Mesothelial cell of epicardium (in vitro differentiated cells): ENCODE data around the gene TMEM250. TPM values are rescaled to one million over a fixed set of nuclear protein-coding genes. Genes with fewer than 3 reads are reported as not detected.

ENCODE experiments used
- DNase-seq, 2 experiments: peaks; one replicate each; pipeline ENCODE4 v3.0.0; 2021; ENCODE audit warnings: low spot score in 2 of 2; ENCODE audit not compliant: unreplicated experiment in 2 of 2
- H3K27ac Mint-ChIP-seq: 2 replicates; pipeline ENCODE4 v1.8.0; 2021; ENCODE audit warnings: mixed read lengths
- H3K27me3 Mint-ChIP-seq: 2 replicates; pipeline ENCODE4 v1.8.0; 2021; ENCODE audit warnings: low read depth, mixed read lengths
- H3K36me3 Mint-ChIP-seq: 2 replicates; pipeline ENCODE4 v1.8.0; 2021; ENCODE audit warnings: mixed read lengths
- H3K4me1 Mint-ChIP-seq: 2 replicates; pipeline ENCODE4 v1.8.0; 2021; ENCODE audit warnings: mixed read lengths
- H3K4me3 Mint-ChIP-seq: 2 replicates; pipeline ENCODE4 v1.8.0; 2021; ENCODE audit warnings: mild to moderate bottlenecking, moderate library complexity, mixed read lengths
- H3K9me3 Mint-ChIP-seq: 2 replicates; pipeline ENCODE4 v1.8.0; 2021; ENCODE audit warnings: mixed read lengths
- total RNA-seq: library from RNA; stranded (reverse); gene quantifications from 3 replicates; pipeline ENCODE4 v1.2.1, GENCODE V29; 2021
- TF ChIP-seq, protein P1 (sequence below): fragments of 200-600 bp; sonication (generic); IDR thresholded peaks from one replicate; pipeline ENCODE4 v1.5.0; 2021; ENCODE audit warnings: antibody characterized with exemption; ENCODE audit not compliant: unreplicated experiment

TMEM250 gene
- total RNA-seq, 1 donor from 2014 or later = 35.3 TPM

DNA sequence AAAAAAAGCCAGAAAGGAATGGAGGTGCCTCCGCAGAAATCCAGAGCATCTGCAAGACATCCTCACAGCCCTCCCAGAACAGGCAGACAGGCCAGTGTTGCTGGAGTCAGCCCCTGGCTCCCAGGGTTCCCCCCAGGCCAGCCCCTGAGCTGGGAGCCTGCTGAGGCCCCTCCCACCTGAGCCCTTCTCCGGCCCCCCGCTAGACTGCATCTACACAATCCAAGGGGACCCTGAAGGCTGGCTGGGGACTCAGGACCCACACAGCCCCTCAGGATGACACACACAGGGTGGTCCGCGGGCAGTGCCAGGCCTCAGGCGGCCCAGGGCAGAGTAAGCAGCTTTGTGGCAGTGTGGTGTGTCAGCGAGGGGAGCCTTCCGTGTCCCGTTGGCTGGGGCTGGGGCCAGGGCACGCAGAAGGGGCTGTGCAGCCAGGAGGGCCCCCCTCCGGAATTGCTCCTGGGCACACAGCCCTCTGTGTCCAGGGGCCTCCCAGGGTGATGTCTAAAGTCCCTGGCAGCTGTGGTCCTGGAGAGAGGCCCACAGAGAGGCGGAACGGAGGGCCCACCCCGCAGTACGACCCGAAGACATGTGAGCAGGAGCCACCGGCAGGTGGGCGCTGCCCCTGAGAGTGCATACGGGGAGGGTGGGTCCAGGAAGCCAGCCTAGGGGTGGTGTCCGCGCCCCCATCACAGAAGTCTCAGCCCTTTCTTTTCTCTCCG is 2.9 kb downstream of the TMEM250 start:
- TF ChIP-seq, protein P1, sequence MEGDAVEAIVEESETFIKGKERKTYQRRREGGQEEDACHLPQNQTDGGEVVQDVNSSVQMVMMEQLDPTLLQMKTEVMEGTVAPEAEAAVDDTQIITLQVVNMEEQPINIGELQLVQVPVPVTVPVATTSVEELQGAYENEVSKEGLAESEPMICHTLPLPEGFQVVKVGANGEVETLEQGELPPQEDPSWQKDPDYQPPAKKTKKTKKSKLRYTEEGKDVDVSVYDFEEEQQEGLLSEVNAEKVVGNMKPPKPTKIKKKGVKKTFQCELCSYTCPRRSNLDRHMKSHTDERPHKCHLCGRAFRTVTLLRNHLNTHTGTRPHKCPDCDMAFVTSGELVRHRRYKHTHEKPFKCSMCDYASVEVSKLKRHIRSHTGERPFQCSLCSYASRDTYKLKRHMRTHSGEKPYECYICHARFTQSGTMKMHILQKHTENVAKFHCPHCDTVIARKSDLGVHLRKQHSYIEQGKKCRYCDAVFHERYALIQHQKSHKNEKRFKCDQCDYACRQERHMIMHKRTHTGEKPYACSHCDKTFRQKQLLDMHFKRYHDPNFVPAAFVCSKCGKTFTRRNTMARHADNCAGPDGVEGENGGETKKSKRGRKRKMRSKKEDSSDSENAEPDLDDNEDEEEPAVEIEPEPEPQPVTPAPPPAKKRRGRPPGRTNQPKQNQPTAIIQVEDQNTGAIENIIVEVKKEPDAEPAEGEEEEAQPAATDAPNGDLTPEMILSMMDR = no peak
- Mint-ChIP-seq H3K4me1 (peaks cover 4% of the 10 kb centered on the region), H3K36me3 (peaks cover 1% of the 10 kb centered on the region), H3K9me3 (no peaks in the 10 kb centered on the region), H3K27me3 (no peaks in the 10 kb centered on the region), H3K4me3 (no peak overlapping the region), H3K27ac (no peak overlapping the region)
- no peak for DNase-seq

DNA sequence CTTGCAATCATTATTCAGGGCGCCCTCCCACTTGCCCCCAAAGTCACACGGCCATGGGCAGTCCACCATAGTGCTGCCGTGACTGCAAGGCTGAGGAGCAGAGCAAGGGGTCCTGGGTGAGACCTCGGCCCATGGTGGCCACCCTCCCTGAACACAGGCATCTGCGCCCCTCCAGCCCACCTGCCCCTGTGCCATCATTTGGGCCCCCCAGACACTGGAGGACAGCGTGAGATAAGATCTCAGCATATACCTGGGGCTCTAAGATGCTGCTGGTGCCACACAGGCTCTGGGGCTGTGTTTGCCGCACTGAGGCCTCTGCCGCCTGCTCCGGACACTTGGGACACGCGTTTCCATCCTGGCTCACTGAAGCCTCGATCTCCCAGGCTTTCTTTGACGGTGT is 3.5 kb downstream of the TMEM250 start:
- H3K27ac Mint-ChIP-seq = no peak overlapping the region
- H3K36me3 Mint-ChIP-seq = peaks cover 1% of the 10 kb centered on the region
- no peaks in the 10 kb centered on the region for H3K27me3 Mint-ChIP-seq
- TF ChIP-seq, protein P1 = no peak
- H3K4me3 Mint-ChIP-seq = no peak overlapping the region
- no peak for DNase-seq
- no peaks in the 10 kb centered on the region for H3K9me3 Mint-ChIP-seq
- peaks cover 9% of the 10 kb centered on the region for H3K4me1 Mint-ChIP-seq

DNA sequence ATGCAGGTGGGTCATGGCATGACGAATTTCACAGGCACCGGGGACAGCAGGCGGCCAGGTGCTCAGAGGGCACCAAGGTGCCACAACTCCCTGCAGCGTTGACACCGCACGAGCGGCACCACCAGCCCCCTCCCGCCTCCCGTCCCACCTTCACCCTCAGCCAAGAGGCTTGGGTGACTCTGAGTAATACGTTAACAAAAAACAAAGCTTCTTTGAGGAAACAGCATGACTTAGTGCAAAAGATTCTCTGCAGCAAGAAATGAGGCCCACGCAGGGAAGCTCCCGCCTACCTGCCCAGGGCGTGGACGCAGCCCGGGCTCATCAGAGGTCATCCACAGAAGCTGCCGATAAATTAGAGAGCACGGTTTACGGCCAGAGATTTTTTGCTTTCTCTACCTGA is 4.1 kb downstream of the TMEM250 start:
- TF ChIP-seq, protein P1 = no peak
- H3K36me3 Mint-ChIP-seq = peaks cover 1% of the 10 kb centered on the region
- H3K27me3 Mint-ChIP-seq = no peaks in the 10 kb centered on the region
- H3K4me1 Mint-ChIP-seq = peaks cover 13% of the 10 kb centered on the region
- H3K27ac Mint-ChIP-seq = peak overlapping the region; percentile 41
- H3K4me3 Mint-ChIP-seq = no peak overlapping the region
- no peak for DNase-seq
- H3K9me3 Mint-ChIP-seq = no peaks in the 10 kb centered on the region

DNA sequence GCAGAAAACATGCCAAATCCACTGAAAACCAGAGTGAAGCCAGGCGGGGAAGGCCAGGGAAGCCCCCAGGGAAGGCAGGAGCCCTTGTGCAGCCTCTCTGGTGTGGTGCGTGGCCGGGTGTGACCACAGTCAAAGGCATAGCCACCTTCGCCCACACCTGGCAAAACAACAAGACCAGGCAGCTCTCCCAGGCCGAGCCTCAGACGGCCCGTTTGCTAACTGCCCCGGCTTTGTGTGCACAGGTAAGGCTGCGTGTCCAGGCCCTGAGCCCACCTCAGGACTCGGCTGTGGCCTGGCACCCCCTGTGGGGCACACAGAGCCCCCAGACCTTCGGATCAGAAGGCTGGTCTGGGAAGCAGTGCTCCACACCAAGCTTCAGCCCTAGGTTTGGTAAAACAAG is 6.1 kb downstream of the TMEM250 start:
- peaks cover 1% of the 10 kb centered on the region for H3K36me3 Mint-ChIP-seq
- H3K27ac Mint-ChIP-seq = no peak overlapping the region
- TF ChIP-seq, protein P1 = no peak
- H3K27me3 Mint-ChIP-seq = no peaks in the 10 kb centered on the region
- no peak for DNase-seq
- H3K9me3 Mint-ChIP-seq = no peaks in the 10 kb centered on the region
- no peak overlapping the region for H3K4me3 Mint-ChIP-seq
- peaks cover 27% of the 10 kb centered on the region for H3K4me1 Mint-ChIP-seq

DNA sequence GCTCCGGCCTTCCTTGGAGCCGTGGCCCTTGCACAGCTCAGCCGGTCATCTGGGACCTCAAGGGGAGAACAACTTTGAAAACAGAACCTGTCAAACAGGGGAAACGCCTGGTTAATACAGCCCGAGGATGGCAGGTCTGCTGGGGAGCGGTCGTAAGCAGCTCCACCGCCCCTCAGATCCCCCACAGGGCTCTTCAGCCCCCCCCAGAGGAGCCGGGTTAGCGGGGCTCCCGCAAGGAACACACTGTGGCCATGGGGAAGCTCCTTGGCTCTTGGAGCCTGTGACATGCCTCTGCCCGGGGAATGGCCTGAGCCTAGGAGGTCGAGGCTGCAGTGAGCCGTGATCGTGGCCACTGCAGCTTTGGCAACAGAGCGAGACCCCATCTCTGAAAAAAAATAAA is 6.8 kb downstream of the TMEM250 start:
- Mint-ChIP-seq H3K4me1 (peaks cover 31% of the 10 kb centered on the region), H3K27ac (no peak overlapping the region), H3K36me3 (peaks cover 1% of the 10 kb centered on the region), H3K4me3 (no peak overlapping the region), H3K27me3 (no peaks in the 10 kb centered on the region), H3K9me3 (no peaks in the 10 kb centered on the region)
- TF ChIP-seq, protein P1 = no peak
- no peak for DNase-seq

DNA sequence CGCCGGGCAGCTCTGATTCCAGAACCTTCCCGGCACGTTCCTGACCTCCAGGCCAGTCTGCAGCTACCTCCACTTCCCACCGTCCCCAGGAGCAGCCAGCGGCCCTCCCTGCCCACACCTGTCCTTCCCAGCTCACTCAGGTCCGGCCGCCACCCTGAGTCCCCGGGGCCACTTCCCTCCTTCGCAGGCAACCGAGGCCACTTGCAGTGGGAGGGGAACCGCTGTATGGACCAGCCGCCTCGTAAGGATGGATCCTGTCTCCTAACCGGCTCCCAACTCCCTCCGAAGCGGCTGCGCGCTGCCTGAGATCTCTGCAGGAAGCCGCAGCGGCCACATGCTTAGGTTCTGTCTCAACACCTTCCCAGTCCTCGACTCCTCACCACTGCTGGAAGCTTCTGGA is 7.5 kb downstream of the TMEM250 start:
- H3K4me1 Mint-ChIP-seq = peaks cover 31% of the 10 kb centered on the region
- no peaks in the 10 kb centered on the region for H3K9me3 Mint-ChIP-seq
- no peak for DNase-seq
- no peaks in the 10 kb centered on the region for H3K27me3 Mint-ChIP-seq
- no peak overlapping the region for H3K4me3 Mint-ChIP-seq
- TF ChIP-seq, protein P1 = no peak
- H3K27ac Mint-ChIP-seq = peak overlapping the region; percentile 72
- peaks cover 1% of the 10 kb centered on the region for H3K36me3 Mint-ChIP-seq
